Astrocyte (in vitro differentiated cells and primary cell): ENCODE measurements around the gene STARD8. TPM values are rescaled to one million over a fixed set of nuclear protein-coding genes. Genes with fewer than 3 reads are reported as not detected.

Experiments
- DNase-seq: peaks from one replicate; pipeline ENCODE4 v3.0.0-alpha.2; 2010; ENCODE audit warnings: low read depth
- FAIRE-seq: peaks from 2 replicates; lab custom pipeline; 2011; peaks lifted over from hg19 to GRCh38; lab: Jason Lieb, UNC
- H2AFZ ChIP-seq: 2 replicates; pipeline ENCODE4 v1.6.0; 2012; ENCODE audit warnings: low read depth, low read length, inconsistent platforms
- H3K27ac ChIP-seq: 2 replicates; pipeline ENCODE4 v1.5.1; 2011; ENCODE audit warnings: low read depth, low read length, inconsistent platforms
- H3K27me3 ChIP-seq: 2 replicates; pipeline ENCODE4 v1.6.0; 2011; ENCODE audit warnings: low read length, inconsistent platforms; ENCODE audit not compliant: insufficient read depth
- H3K36me3 ChIP-seq: 2 replicates; pipeline ENCODE4 v1.5.1; 2011; ENCODE audit warnings: low read length, inconsistent platforms; ENCODE audit not compliant: insufficient read depth
- H3K4me1 ChIP-seq: 2 replicates; pipeline ENCODE4 v1.5.1; 2011; ENCODE audit warnings: low read length, inconsistent platforms; ENCODE audit not compliant: insufficient read depth
- H3K4me2 ChIP-seq: 2 replicates; pipeline ENCODE4 v1.6.0; 2012; ENCODE audit warnings: low read length, inconsistent platforms
- H3K4me3 ChIP-seq: 2 replicates; pipeline ENCODE4 v1.5.1; 2011; ENCODE audit warnings: low read depth, mild to moderate bottlenecking, low read length, inconsistent platforms; ENCODE audit not compliant: insufficient read depth
- H3K79me2 ChIP-seq: 2 replicates; pipeline ENCODE4 v1.6.0; 2012; ENCODE audit warnings: mild to moderate bottlenecking, low read length, inconsistent platforms; ENCODE audit not compliant: insufficient read depth
- H3K9ac ChIP-seq: 2 replicates; pipeline ENCODE4 v1.6.0; 2012; ENCODE audit warnings: mild to moderate bottlenecking, low read length, inconsistent platforms
- H3K9me3 ChIP-seq: 2 replicates; pipeline ENCODE4 v1.5.1; 2012; ENCODE audit warnings: low read depth, mild to moderate bottlenecking, low read length, inconsistent platforms; ENCODE audit not compliant: insufficient read depth
- H4K20me1 ChIP-seq: 2 replicates; pipeline ENCODE4 v1.6.0; 2012; ENCODE audit warnings: low read length, inconsistent platforms; ENCODE audit not compliant: insufficient read depth
- H3K27ac Mint-ChIP-seq: one replicate; pipeline ENCODE4 v1.8.0; 2021; ENCODE audit warnings: mild to moderate bottlenecking, mixed read lengths; ENCODE audit not compliant: unreplicated experiment
- H3K27me3 Mint-ChIP-seq: one replicate; pipeline ENCODE4 v1.8.0; 2021; ENCODE audit warnings: low read depth, mixed read lengths; ENCODE audit not compliant: unreplicated experiment
- H3K36me3 Mint-ChIP-seq: one replicate; pipeline ENCODE4 v1.8.0; 2021; ENCODE audit warnings: low read depth, mixed read lengths; ENCODE audit not compliant: unreplicated experiment
- H3K4me1 Mint-ChIP-seq: one replicate; pipeline ENCODE4 v1.8.0; 2021; ENCODE audit warnings: low read depth, mixed read lengths; ENCODE audit not compliant: unreplicated experiment
- H3K4me3 Mint-ChIP-seq: one replicate; pipeline ENCODE4 v1.8.0; 2021; ENCODE audit warnings: mild to moderate bottlenecking, moderate library complexity, mixed read lengths; ENCODE audit not compliant: unreplicated experiment
- H3K9me3 Mint-ChIP-seq: one replicate; pipeline ENCODE4 v1.8.0; 2021; ENCODE audit warnings: mild to moderate bottlenecking, mixed read lengths; ENCODE audit not compliant: unreplicated experiment
- CTCF ChIP-seq: IDR thresholded peaks from 2 replicates; pipeline ENCODE4 v1.5.1; 2011; ENCODE audit warnings: low read depth, mild to moderate bottlenecking, inconsistent platforms, low read length, moderate library complexity; ENCODE audit not compliant: insufficient read depth
- EZH2 ChIP-seq: IDR thresholded peaks from 2 replicates; pipeline ENCODE4 v1.6.1; 2012; ENCODE audit warnings: mild to moderate bottlenecking, low read length, inconsistent platforms; ENCODE audit not compliant: insufficient read depth
- total RNA-seq: library from RNA; stranded (reverse); gene quantifications from 2 replicates; pipeline ENCODE4 v1.2.1, GENCODE V29; 2021

Gene STARD8
- total RNA-seq, 1 donor from 2014 or later, result 1.3 TPM

DNA sequence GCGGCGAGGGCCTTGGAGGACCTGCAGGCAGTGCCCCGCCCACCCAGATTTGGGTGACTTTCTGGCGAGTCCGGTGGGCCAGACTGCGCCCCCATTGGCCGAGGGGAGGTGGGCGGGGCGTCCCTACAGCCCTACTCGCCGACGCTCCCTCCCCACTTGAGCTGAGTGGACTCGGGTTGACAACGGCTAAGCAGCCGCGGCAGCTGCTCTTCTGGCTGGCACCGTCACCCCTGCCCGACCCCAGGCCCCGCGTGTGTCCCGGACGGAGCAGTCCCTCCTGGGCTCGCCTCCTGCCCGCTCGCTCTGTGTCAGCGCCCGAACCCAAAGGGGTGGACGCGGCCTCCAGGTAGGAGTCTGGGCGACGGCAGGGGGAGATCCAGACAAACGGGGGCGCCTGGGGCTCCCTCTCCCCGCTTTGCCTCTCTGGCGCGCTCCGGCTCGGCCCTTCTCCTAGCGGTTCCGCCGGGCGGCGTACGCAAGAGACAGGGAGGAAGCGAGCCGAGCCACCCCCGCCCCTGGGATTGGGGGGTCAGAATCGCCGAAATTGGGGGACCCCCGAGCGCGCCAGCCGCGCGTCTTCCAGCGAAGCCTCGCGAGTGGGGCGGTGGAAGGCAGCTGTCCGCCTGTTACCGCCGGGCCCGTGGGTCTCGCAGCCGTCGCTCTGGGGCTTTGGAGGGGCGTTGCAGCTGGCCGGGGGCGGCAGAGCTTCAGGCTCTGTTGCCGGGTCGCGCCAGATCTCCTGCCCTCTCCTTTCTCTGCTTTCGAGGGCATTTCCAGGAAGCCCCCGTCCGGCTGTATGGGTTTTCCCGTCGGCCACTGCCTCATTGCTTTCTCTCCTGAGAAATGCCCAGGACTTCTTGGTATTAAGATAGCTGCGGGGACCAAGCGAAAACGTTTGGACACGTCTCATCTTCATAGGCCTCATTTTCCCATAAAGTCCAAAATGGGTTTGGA lies 46.3 kb downstream of the STARD8 start:
- Histone ChIP-seq H3K9me3 (no peaks in the 10 kb centered on the region), H2AFZ (peak overlapping the region; percentile 60), H3K4me1 (peaks cover 7% of the 10 kb centered on the region), H4K20me1 (no peaks in the 10 kb centered on the region), H3K4me2 (peak overlapping the region; percentile 85), H3K4me3 (peak overlapping the region; percentile 51), H3K27ac (no peak overlapping the region), H3K79me2 (no peaks in the 10 kb centered on the region), H3K9ac (peak overlapping the region; percentile 62), H3K27me3 (no peaks in the 10 kb centered on the region), H3K36me3 (no peaks in the 10 kb centered on the region)
- H3K4me3 Mint-ChIP-seq, result peak overlapping the region; percentile 74
- no peak overlapping the region for H3K27ac Mint-ChIP-seq
- H3K4me1 Mint-ChIP-seq, result peaks cover 9% of the 10 kb centered on the region
- TF ChIP-seq EZH2 (no peak), CTCF (no peak)
- no peaks in the 10 kb centered on the region for H3K27me3 Mint-ChIP-seq
- no peaks in the 10 kb centered on the region for H3K36me3 Mint-ChIP-seq
- peak; percentile 20 for FAIRE-seq
- peak; percentile 53 for DNase-seq
- no peaks in the 10 kb centered on the region for H3K9me3 Mint-ChIP-seq

GRCh38 chrX:68694435-68695205 lies 47.2 kb downstream of the STARD8 start:
- peak overlapping the region; percentile 72 for H3K4me3 Mint-ChIP-seq
- peak overlapping the region; percentile 60 for H2AFZ ChIP-seq
- FAIRE-seq, result peak; percentile 9
- H4K20me1 ChIP-seq, result no peaks in the 10 kb centered on the region
- peak overlapping the region; percentile 51 for H3K4me3 ChIP-seq
- no peak overlapping the region for H3K27ac ChIP-seq
- no peaks in the 10 kb centered on the region for H3K36me3 ChIP-seq
- H3K36me3 Mint-ChIP-seq, result no peaks in the 10 kb centered on the region
- H3K4me1 Mint-ChIP-seq, result peaks cover 9% of the 10 kb centered on the region
- TF ChIP-seq CTCF (no peak), EZH2 (no peak)
- no peaks in the 10 kb centered on the region for H3K9me3 ChIP-seq
- no peaks in the 10 kb centered on the region for H3K9me3 Mint-ChIP-seq
- no peaks in the 10 kb centered on the region for H3K79me2 ChIP-seq
- H3K27me3 ChIP-seq, result no peaks in the 10 kb centered on the region
- peak overlapping the region; percentile 85 for H3K4me2 ChIP-seq
- no peak for DNase-seq
- no peak overlapping the region for H3K27ac Mint-ChIP-seq
- peaks cover 7% of the 10 kb centered on the region for H3K4me1 ChIP-seq
- no peaks in the 10 kb centered on the region for H3K27me3 Mint-ChIP-seq
- H3K9ac ChIP-seq, result peak overlapping the region; percentile 62
